GM21447 (cell line): ENCODE results near the gene EPHA2.
A peak's percentile ranks its signal among the peaks of the same experiment; 100 is the strongest.

ENCODE experiments used
- ATAC-seq: cut with Tn5 transposase; IDR thresholded peaks from one replicate; pipeline ENCODE4 v1.9.1; 2021; ENCODE audit not compliant: unreplicated experiment

Gene EPHA2

GRCh38 chr1:16095447-16095846, 60.4 kb downstream of the EPHA2 start:
- ATAC-seq: no peak

GRCh38 chr1:16094453-16095158, 61.3 kb downstream of the EPHA2 start:
- ATAC-seq: no peak

DNA sequence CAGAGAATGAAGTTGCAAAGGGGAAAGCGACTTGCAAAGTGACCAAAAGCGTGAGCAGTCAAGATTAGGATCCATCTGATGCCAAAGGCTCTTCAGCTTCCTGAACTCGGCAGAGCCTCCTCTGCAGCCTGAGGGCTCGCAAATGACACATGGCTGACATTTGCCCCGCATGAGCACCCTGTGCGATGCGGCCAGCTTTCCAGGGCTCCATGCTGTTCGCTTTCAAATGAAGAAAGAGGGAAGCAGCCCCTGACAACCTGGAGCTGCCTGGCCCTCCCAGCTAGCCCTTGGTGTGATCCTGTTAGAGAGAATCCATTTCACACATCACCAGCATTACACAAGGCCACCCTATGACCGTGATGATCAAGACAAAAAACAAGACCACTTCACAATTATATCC, 62.3 kb downstream of the EPHA2 start:
- no peak for ATAC-seq

- no peak for ATAC-seq
Measured at GRCh38 chr1:16092923-16093511, 62.9 kb downstream of the EPHA2 start.

DNA sequence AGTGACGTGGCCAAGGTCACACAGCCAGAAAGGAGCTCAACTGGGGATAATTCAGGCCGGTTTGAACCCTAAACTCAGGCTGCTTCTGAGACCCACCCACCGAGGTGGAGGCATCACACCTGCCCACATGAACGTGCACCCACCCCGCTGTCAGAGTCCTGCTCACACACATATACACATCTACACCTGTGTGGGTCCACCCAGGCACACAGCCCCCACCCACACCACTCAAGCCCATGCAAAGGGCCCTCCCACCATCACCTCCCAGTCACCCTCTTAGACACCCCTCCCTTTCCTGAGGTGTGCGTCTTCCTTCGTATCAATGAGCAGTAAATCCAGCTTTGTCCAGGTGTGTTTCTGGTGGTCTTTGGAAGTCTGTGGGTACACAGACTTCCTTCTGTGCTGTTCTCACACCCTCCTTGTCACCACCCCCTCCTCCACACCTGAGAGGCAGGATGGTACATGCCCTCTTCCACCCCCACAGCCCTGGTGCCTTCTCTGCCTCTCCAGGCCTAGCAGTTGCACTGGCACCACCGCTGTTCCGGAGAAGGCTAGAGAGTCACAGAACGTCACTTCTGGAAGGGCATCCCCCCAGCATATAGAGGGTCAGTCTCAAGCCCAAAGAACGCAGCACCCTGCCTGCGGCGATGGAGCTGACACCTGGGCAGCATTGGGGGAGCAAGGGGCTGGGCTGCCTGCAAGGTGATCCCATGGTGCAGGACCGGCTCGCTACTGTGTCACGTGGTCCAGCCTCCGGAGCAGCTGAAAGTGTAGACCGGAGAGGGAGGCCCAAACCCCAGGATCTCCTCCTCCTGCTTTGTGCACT, 63.6 kb downstream of the EPHA2 start:
- ATAC-seq: no peak

DNA sequence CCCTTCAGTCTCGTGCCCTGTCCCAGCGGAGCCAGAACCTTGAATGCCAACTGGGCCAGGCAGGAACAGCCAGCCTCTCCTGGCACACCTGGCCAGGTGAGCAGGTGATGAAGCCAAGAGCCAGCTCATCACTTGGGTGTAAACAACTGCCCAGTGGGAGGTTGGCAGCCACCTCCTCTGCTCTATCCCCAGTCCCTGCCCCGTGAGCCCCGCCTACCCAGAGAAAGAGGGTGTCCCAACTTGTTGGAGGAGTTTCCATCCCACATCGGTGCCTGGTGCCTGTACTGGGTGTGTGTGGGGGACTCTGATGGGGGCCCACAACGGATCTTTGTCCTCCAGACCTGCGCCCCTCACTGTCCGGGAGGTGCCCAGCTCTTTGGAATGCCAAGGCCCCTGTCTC, 64.6 kb downstream of the EPHA2 start:
- ATAC-seq: no peak

DNA sequence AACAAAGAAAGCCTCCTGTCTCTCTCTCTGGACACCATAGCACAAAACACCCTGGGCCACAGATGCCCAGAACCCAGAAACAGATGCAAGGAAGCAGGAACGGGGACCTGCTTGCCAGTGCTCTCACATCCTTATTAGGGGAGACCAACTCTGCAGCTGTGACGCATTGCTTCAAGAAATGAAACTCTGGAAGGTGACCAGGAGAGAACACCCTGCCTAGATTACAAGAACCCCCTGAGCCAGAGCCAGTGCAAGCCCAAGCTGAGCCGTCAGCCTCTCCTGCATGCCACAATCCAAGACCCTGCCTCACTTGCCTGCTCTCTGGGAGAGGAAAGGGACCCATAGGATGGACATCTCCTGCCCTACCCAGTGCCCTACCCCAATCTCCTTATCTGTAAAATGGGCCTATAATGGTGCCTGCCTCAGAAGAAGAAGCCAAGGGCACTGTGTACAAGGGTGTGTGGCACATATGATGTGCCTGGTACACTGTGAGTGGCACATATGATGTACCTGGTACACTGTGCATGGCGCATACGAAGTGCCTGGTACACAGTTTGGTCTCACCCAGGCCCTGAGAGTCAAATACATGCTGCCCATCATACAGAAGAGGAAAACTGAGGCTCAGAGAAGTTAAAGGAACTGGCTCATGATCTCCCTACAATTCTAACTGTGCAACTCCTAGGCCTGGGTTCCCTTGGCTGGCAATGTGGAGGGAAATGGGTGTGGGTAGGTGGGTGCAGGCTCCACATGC, 65.6 kb downstream of the EPHA2 start:
- no peak for ATAC-seq

DNA sequence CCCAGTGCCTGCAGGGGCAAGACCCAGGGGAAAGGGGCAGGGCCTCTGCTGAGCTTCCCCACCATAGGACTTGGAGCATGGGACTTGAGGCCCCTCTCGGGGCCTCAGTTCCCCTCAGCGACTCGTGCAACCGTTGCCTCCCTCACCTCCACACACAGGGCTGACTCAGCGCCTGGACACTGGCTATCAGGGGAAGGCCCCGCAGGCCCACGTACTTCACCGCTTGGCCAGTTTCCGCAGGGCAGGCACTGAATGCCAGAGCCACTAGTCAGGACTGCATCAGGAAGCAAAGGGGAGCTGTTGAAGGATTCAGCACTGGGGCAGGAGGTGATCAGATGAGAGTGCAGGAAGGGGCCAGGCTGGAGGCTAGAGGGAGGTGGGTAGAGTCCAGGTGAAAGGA, 66.9 kb downstream of the EPHA2 start:
- no peak for ATAC-seq

DNA sequence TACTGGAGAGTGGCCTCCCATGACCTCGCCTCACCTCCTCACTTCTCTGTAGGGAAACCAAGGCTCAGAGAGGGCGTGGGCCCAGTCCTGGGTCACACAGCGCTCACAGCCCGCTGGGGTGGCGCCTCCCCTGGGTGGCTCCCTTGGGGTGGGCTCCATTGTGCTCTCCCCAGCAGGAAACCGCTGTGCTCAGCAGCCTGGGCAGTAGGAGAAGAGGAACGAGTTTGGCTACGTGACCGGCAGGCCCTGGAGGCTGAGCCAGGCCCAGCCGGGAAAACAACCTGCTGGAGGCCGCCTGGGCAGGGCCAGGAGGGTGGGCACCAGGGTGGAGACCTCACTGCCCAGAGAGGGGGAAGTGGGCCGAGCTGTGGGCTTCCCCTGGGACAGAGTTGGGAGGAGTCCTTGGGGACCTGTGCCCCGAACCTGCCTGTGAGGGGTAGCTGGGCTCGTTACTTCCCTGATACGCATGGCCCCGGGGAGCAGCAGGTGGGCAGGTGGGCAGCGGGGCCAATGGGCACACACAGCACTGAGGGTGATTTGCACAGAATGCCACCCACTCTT, 67.4 kb downstream of the EPHA2 start:
- ATAC-seq: no peak

DNA sequence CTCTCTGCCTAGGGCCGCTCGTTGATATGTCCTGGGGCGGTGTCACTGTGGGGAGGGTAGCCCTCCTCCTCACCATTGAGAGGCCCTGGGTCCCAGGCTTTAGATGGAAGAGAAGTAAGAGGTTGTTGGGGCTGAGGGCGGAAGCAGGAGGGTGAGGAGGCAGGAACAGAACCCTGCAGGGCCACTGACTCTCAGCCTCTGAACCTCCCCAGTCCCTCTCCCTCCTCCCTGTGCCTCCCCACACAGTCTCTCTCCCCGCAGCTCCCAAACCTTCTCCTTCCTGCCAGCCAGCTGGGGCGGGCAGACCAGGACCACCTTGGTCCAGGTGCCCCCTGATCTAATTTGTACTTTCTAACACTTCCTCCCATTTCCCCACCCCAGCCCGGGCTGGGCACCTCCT, 68.1 kb downstream of the EPHA2 start:
- ATAC-seq: no peak

DNA sequence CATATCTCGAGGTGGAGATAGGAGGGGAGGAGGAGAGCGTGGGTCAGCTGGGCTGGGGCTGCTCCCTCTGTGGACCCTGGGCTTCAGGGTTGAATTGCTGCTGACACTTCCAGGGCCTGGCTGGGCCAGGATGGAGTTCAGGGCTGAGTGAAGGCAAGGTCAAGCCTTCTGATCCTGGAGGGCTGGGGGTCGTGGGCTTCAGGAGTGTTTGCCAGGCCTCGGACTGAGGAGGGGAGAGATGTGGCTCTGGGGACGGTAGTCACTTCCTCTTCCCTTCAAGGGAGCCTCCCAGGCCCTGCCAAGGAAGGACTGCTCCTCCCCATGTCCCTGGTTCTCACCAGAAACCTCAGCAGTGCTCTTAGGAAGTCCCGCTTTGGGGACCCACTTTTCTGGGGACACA, 70.3 kb downstream of the EPHA2 start:
- ATAC-seq: no peak

GRCh38 chr1:16083486-16083885, 72.4 kb downstream of the EPHA2 start:
- ATAC-seq: no peak

- ATAC-seq: no peak
Measured at GRCh38 chr1:16082283-16083038, 73.4 kb downstream of the EPHA2 start.

GRCh38 chr1:16081636-16082035, 74.2 kb downstream of the EPHA2 start:
- no peak for ATAC-seq

DNA sequence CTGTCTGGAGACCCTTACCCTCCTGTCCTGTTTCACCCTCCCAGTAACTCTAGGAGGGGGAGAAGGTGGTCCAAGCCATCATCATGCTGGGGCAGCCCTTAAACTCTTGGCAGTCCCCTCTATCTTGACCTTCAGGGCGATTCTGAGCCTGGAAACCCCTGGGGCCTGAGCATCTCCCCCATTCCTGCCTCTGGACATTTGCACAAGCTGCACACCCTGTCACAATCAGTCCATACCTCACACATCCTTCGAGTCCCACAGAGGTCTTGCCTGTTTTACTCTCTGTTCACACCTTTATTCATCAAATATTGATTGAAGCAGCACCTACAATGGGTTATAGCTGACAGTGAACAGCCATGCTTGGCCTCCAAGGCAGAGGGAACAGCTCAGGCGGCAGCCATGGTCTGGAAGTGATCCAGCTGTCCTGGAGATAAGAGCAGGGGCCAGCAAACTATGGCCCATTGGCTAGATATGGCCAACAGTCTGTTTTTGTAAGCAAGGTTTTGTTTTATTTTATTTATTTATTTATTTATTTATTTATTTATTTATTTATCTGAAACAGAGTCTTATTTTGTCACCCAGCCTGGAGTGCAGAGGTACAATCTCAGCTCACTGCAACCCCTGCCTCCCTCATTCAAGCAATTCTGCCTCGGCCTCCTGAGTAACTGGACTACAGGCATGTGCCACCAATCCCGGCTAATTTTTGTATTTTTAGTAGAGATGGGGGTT, 75.3 kb downstream of the EPHA2 start:
- ATAC-seq: no peak

GRCh38 chr1:16078925-16079656, 76.8 kb downstream of the EPHA2 start:
- peak; percentile 68 for ATAC-seq

- ATAC-seq: no peak
Measured at GRCh38 chr1:16077406-16078245, 78.2 kb downstream of the EPHA2 start.

DNA sequence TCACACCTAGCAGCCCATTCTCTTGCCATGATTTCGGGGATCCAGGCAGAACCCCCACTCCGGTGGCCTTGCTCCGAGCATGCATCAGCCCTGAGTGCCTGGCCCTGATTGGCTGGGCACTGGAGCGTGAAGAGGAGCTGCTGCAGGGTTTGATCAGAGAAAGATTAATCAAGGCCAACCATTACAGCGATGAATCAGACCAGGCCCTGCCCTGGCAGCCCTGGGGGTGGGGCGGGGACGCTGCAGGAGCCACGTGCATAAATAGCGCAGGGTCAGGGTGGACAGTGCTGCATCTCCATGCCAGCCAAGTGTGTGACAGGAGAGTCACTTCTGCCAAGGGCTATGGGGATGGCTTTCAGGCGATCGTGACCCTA, 79.0 kb downstream of the EPHA2 start:
- no peak for ATAC-seq
